Measurements from ENCODE around the gene ITPKB. TPM values are rescaled to one million over a fixed set of nuclear protein-coding genes. Genes with fewer than 3 reads are reported as not detected.

ITPKB gene
- total RNA-seq, 1 donor from 2014 or later: 13.7 TPM

DNA sequence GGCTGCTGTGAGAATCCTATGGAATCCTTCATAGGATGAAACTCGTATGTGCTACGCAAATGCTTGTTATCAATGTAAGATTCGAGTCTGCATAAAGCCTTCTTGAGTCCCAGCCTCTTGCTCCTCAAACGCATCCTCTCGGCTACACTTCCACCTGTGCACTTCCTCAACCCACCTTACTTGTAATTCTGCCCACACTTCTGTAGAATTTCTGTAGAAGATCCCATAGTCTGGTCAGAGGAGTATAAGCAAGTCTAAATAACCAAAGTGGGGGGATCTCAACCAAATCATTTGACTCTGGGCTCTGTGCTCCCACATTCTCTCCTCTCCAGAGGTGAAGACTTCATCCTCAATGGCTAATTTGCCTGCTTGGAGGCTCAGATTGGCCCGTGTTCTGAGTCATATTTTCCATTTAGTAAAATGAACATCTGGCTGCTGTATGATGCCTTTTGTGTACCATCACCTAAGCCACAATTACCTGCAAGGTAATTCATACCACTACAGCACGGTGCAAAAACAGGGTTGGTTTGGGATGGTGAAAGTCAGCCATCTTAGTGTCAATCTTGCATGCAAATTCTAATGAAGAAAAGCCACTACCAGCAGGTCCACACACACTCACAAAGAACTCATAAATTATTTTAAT, 63.2 kb downstream of the ITPKB start:
- Mint-ChIP-seq H3K9me3 (no peaks in the 10 kb centered on the region), H3K27me3 (ENCODE audit: low read depth) (no peaks in the 10 kb centered on the region), H3K36me3 (ENCODE audit: low read depth) (peaks cover 2% of the 10 kb centered on the region), H3K27ac (ENCODE audit: unreplicated experiment) (no peak overlapping the region), H3K4me3 (no peak overlapping the region), H3K4me1 (peaks cover 48% of the 10 kb centered on the region)
- no peak for DNase-seq (ENCODE audit: low read depth, low spot score)
- TF ChIP-seq, protein P1, sequence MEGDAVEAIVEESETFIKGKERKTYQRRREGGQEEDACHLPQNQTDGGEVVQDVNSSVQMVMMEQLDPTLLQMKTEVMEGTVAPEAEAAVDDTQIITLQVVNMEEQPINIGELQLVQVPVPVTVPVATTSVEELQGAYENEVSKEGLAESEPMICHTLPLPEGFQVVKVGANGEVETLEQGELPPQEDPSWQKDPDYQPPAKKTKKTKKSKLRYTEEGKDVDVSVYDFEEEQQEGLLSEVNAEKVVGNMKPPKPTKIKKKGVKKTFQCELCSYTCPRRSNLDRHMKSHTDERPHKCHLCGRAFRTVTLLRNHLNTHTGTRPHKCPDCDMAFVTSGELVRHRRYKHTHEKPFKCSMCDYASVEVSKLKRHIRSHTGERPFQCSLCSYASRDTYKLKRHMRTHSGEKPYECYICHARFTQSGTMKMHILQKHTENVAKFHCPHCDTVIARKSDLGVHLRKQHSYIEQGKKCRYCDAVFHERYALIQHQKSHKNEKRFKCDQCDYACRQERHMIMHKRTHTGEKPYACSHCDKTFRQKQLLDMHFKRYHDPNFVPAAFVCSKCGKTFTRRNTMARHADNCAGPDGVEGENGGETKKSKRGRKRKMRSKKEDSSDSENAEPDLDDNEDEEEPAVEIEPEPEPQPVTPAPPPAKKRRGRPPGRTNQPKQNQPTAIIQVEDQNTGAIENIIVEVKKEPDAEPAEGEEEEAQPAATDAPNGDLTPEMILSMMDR (conservative IDR thresholded peaks at IDR 0.05): no peak

DNA sequence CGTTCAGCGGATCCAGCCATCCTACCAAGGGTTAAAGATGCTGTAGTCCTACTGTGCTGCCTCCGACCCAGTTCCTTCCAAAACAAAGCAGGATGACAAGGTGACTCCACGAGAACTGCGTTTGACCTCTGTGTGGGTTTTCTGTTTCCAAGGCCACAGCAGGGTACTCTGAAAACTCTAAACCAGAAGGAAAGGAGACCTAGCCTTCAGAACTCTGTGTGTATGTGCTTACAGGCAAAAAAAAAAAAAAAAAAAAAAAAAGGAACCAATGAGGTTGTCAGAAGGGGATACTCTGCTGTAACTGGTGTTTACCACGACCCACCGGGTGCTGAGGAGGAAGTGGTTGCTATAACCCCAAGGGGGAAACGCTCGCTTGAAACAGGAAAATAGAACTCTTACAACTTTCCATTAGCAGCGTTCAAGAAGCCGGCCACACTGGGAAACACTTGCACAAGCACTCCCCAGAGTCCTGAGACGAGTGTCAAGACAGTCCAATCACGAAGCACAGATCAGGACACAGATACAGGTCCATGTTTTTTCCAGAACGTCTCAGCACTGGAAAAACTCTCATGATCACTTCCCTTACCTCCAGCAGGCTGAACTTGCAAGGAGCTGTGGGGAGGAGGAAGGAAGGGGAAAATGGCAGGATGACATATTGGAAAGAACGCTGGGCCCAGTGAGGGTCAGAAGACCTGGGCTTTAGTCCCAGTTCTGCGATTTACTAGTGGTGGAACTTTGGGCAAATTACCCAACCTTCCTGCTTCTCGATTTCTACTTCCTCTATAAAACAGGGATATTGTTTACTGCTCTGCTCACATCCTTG, 64.0 kb downstream of the ITPKB start:
- Mint-ChIP-seq H3K27me3 (ENCODE audit: low read depth) (no peaks in the 10 kb centered on the region), H3K9me3 (no peaks in the 10 kb centered on the region), H3K4me1 (peaks cover 47% of the 10 kb centered on the region), H3K27ac (ENCODE audit: unreplicated experiment) (peak overlapping the region; percentile 21), H3K4me3 (no peak overlapping the region), H3K36me3 (ENCODE audit: low read depth) (peaks cover 2% of the 10 kb centered on the region)
- TF ChIP-seq, protein P1 (conservative IDR thresholded peaks at IDR 0.05): no peak
- no peak for DNase-seq (ENCODE audit: low read depth, low spot score)

DNA sequence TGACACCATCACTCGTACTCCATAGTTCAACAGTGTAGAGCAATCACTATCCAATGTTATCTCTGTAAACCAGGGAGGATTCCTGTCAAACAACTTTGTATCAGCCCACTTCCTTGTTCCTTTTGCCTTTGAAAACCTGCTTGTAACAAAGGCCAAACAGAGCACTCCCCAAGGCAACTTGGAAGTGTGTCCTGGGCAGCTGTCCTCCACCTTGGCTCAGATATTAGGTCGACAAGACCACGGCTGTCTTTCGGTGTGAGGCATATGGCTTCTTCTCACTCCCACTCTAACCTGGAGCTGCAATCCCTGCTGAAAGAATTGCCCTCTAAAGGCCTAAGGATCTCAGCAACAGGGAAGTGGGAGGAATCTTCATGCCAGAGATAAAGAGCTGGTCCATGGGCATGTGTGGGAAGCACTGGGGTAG, 66.7 kb downstream of the ITPKB start:
- Mint-ChIP-seq H3K9me3 (no peaks in the 10 kb centered on the region), H3K27me3 (ENCODE audit: low read depth) (no peaks in the 10 kb centered on the region), H3K27ac (ENCODE audit: unreplicated experiment) (no peak overlapping the region), H3K4me3 (no peak overlapping the region), H3K36me3 (ENCODE audit: low read depth) (peaks cover 2% of the 10 kb centered on the region), H3K4me1 (peaks cover 37% of the 10 kb centered on the region)
- DNase-seq (ENCODE audit: low read depth, low spot score): no peak
- TF ChIP-seq, protein P1 (conservative IDR thresholded peaks at IDR 0.05): no peak

DNA sequence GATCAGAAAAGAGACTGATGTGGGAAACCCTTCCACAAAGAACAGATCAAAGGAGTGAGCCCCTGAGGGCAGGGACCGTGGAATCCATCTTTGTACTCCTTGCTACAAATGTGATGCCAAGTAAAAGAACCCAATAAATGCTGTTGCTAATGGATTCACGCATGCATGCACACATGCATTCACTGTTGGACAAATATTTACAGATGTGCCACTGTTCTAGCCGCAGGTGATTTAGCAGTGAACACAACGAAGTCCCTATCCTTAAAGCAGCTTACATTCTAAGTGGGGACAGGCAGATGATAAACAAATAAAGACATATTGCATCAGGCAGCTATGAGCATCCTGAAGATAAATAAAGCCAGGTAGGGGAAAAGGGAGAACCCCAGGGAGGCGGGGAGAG, 67.8 kb downstream of the ITPKB start:
- Mint-ChIP-seq H3K4me1 (peaks cover 37% of the 10 kb centered on the region), H3K36me3 (ENCODE audit: low read depth) (peaks cover 2% of the 10 kb centered on the region), H3K4me3 (no peak overlapping the region), H3K9me3 (no peaks in the 10 kb centered on the region), H3K27ac (ENCODE audit: unreplicated experiment) (no peak overlapping the region), H3K27me3 (ENCODE audit: low read depth) (no peaks in the 10 kb centered on the region)
- TF ChIP-seq, protein P1 (conservative IDR thresholded peaks at IDR 0.05): no peak
- DNase-seq (ENCODE audit: low read depth, low spot score): no peak

DNA sequence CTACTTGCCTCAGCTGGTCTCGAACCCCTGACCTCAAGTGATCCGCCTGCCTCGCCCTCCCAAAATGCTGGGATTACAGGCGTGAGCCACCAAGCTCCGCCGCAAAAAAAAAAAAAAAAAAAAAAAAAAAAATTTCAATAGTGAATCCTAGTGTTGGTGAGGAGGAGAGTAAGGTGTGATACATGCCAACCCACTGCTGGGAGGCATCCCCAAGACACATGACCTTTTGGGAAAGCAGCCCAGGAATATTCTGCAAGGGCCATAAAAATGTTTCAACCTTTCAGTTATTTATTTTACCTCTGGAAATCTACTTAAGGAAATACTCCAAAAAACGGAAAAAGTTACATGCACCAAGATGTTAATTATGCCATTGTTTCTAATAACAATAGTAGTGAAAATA, 69.0 kb downstream of the ITPKB start:
- H3K27ac Mint-ChIP-seq (ENCODE audit: unreplicated experiment): no peak overlapping the region
- H3K27me3 Mint-ChIP-seq (ENCODE audit: low read depth): no peaks in the 10 kb centered on the region
- H3K9me3 Mint-ChIP-seq: no peaks in the 10 kb centered on the region
- no peak overlapping the region for H3K4me3 Mint-ChIP-seq
- H3K4me1 Mint-ChIP-seq: peaks cover 37% of the 10 kb centered on the region
- no peak for DNase-seq (ENCODE audit: low read depth, low spot score)
- TF ChIP-seq, protein P1 (conservative IDR thresholded peaks at IDR 0.05): no peak
- peaks cover 2% of the 10 kb centered on the region for H3K36me3 Mint-ChIP-seq (ENCODE audit: low read depth)
